Thyroid gland (tissue), 4 donors: ENCODE measurements around the gene BCL2L1.

Experiments used
- POLR2A ChIP-seq, 2 donors: fragments of 450-650 bp; IDR thresholded peaks; one replicate each; pipeline ENCODE4 v1.6.1; 2017; ENCODE audit warnings: antibody characterized with exemption in 2 of 2, mild to moderate bottlenecking in 2 of 2, moderate library complexity in 1 of 2
- TF ChIP-seq, protein P1 (sequence below), 6 experiments: fragments of 200-600 bp in 3 of 6; fragments of 450-650 bp in 3 of 6; sonication (generic) in 3 of 6; IDR thresholded peaks; one replicate each; pipeline ENCODE4 v1.5.1; 2016 to 2019; ENCODE audit warnings: antibody characterized with exemption in 6 of 6, mild to moderate bottlenecking in 2 of 6, inconsistent platforms in 1 of 6, moderate library complexity in 1 of 6

DNA sequence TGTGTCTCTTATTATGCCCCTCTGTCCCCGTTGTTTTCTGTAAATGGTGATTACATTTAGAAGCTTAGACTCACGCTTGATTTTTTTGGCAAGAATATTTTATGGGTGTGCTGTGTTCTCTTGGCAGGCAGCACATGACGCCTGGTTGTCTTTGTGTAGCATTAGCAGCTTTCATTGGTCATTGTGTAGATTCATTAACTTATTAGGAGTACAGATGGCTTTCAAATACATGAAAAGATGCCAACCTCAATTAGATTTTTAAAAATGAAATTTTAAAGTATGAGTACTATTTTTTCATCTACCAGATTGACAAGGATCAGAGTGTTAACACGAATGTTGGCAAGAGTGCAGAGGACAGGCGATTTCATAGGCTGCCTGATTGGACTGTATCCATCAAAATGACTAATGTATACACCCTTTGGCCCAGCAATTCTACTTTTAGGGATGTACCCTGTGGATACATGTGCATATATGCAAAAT is 69.7 kb downstream of the BCL2L1 start:
- TF ChIP-seq, protein P1, sequence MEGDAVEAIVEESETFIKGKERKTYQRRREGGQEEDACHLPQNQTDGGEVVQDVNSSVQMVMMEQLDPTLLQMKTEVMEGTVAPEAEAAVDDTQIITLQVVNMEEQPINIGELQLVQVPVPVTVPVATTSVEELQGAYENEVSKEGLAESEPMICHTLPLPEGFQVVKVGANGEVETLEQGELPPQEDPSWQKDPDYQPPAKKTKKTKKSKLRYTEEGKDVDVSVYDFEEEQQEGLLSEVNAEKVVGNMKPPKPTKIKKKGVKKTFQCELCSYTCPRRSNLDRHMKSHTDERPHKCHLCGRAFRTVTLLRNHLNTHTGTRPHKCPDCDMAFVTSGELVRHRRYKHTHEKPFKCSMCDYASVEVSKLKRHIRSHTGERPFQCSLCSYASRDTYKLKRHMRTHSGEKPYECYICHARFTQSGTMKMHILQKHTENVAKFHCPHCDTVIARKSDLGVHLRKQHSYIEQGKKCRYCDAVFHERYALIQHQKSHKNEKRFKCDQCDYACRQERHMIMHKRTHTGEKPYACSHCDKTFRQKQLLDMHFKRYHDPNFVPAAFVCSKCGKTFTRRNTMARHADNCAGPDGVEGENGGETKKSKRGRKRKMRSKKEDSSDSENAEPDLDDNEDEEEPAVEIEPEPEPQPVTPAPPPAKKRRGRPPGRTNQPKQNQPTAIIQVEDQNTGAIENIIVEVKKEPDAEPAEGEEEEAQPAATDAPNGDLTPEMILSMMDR (IDR thresholded peaks at IDR 0.05), result no peak
- TF ChIP-seq POLR2A (IDR thresholded peaks at IDR 0.05), result no peak
